ENCODE results near the gene TMBIM4.

GRCh38 chr12:66143868-66144267 lies 25.9 kb downstream of the TMBIM4 start:
- no peak for TF ChIP-seq CTCF (IDR thresholded peaks at IDR 0.05)
- TF ChIP-seq POLR2A (IDR thresholded peaks at IDR 0.05) = no peak

Measured in testis (tissue), 2 donors.